Mammary epithelial cell (primary cell): ENCODE results near the gene PVR.

Experiments
- CTCF ChIP-seq, 2 donors: IDR thresholded peaks in 1 of 2; conservative IDR thresholded peaks in 1 of 2; 2 replicates each; pipeline ENCODE4 v1.5.1; 2011 to 2012; ENCODE audit warnings: inconsistent platforms in 2 of 2, low read length in 2 of 2, mild to moderate bottlenecking in 2 of 2, control low read depth in 1 of 2, low read depth in 1 of 2; ENCODE audit not compliant: insufficient read depth in 1 of 2; ENCODE audit errors: extremely low read depth in 1 of 2
- EZH2 ChIP-seq: IDR thresholded peaks from 2 replicates; pipeline ENCODE4 v1.6.1; 2012; ENCODE audit warnings: low read length, inconsistent platforms, borderline replicate concordance

GRCh38 chr19:44611812-44612295, 31.9 kb upstream of the PVR start:
- TF ChIP-seq CTCF (conservative IDR thresholded peaks at IDR 0.05 in 1 of 2, IDR thresholded peaks at IDR 0.05 in 1 of 2; ENCODE audit: extremely low read depth in 1 of 2, insufficient read depth in 1 of 2, low read depth in 1 of 2, low read length in 2 of 2) (no peak), EZH2 (no peak)
